K562 (cell line): ENCODE data around the gene FBXO48. TPM values are rescaled to one million over a fixed set of nuclear protein-coding genes. Genes with fewer than 3 reads are reported as not detected.
A peak's percentile ranks its signal among the peaks of the same experiment; 100 is the strongest.

ENCODE experiments used
- ATAC-seq: fragments of 200-7000 bp; cut with Tn5 transposase; 3 replicates; pipeline ENCODE4 v1.9.1; 2020; ENCODE audit warnings: moderate library complexity
- BruUV-seq: library from RNA; stranded (reverse); fragments of 400-500 nt; replicated peaks from 2 replicates; lab custom pipeline; 2021; lab: Mats Ljungman, UMichigan
- CTCF ChIA-PET: fragments of 300-600 bp; formaldehyde crosslinking; extraction: SDS; loops from one replicate; lab custom pipeline; 2021; ENCODE audit warnings: low intra/inter-chr PET ratio; lab: Yijun Ruan, JAX
- POLR2A ChIA-PET: fragments of 300-600, 350-650 bp; sonication (Branson Sonifier 250); formaldehyde crosslinking; extraction: SDS; loops from one replicate; lab custom pipeline; 2021; ENCODE audit warnings: antibody characterized with exemption, inconsistent platforms; lab: Yijun Ruan, JAX
- DNase-seq, 4 experiments: peaks; one replicate each; pipeline versions ENCODE4 v3.0.0 to v3.0.0-alpha.2; 2011 to 2018; ENCODE audit warnings: low spot score in 3 of 4, mixed read lengths in 3 of 4; ENCODE audit errors: extremely low read depth in 1 of 4
- FAIRE-seq: peaks from 2 replicates; lab custom pipeline; 2011; peaks lifted over from hg19 to GRCh38; lab: Jason Lieb, UNC
- H2AFZ ChIP-seq: 2 replicates; pipeline ENCODE4 v1.6.0; 2011; ENCODE audit warnings: low read depth, low read length, control low read depth, inconsistent platforms
- H3K27ac ChIP-seq: fragments of 200-600 bp; 3 replicates; pipeline ENCODE4 v1.8.0; 2011; ENCODE audit warnings: low read depth, mild to moderate bottlenecking, control low read depth, inconsistent platforms, low read length, moderate library complexity, mixed read lengths; ENCODE audit errors: extremely low read depth
- H3K27me3 ChIP-seq, 2 experiments: fragments of 300-600 bp in 1 of 2; 2 replicates in 1 of 2; 3 replicates in 1 of 2; pipeline versions ENCODE4 v1.6.0 to v1.8.0; 2011; ENCODE audit warnings: inconsistent platforms in 2 of 2, low read length in 2 of 2, mild to moderate bottlenecking in 1 of 2, mixed read lengths in 1 of 2, moderate library complexity in 1 of 2; ENCODE audit not compliant: control insufficient read depth in 2 of 2, insufficient read depth in 2 of 2
- H3K36me3 ChIP-seq: fragments of 300-600 bp; 3 replicates; pipeline ENCODE4 v1.8.0; 2011; ENCODE audit warnings: mild to moderate bottlenecking, low read length, inconsistent platforms; ENCODE audit not compliant: control insufficient read depth, insufficient read depth
- H3K4me1 ChIP-seq, 2 experiments: fragments of 200-600 bp in 1 of 2; replicated peaks in 1 of 2; 2 replicates in 1 of 2; 3 replicates in 1 of 2; pipeline versions ENCODE4 v1.5.1 to v1.8.0; 2011; ENCODE audit warnings: inconsistent platforms in 2 of 2, low read length in 2 of 2, mild to moderate bottlenecking in 1 of 2, mixed read lengths in 1 of 2, moderate library complexity in 1 of 2; ENCODE audit not compliant: control insufficient read depth in 2 of 2, insufficient read depth in 2 of 2
- H3K4me2 ChIP-seq: 2 replicates; pipeline ENCODE4 v1.6.1; 2011; ENCODE audit warnings: low read length, control low read depth, inconsistent platforms, mixed read lengths; ENCODE audit not compliant: insufficient read depth
- H3K4me3 ChIP-seq: fragments of 200-600 bp; sonication (generic), shearing (Covaris generic); 2 replicates; pipeline ENCODE4 v1.5.1; 2016; ENCODE audit warnings: control low read depth, inconsistent platforms
- H3K79me2 ChIP-seq: fragments of 200-600 bp; 3 replicates; pipeline ENCODE4 v1.8.0; 2011; ENCODE audit warnings: low read length, inconsistent platforms; ENCODE audit not compliant: control insufficient read depth, insufficient read depth
- H3K9ac ChIP-seq, 2 experiments: 2 replicates each; pipeline versions ENCODE4 v1.6.0 to v1.6.1; 2011; ENCODE audit warnings: low read depth in 2 of 2, low read length in 2 of 2, control low read depth in 1 of 2, inconsistent platforms in 1 of 2, mild to moderate bottlenecking in 1 of 2, mixed read lengths in 1 of 2; ENCODE audit not compliant: insufficient read depth in 1 of 2
- H3K9me1 ChIP-seq: one replicate; pipeline ENCODE4 v1.6.0; 2011; ENCODE audit warnings: inconsistent platforms, mild to moderate bottlenecking, low read length, moderate library complexity; ENCODE audit not compliant: control insufficient read depth, insufficient read depth
- H3K9me3 ChIP-seq: replicated peaks from 2 replicates; pipeline ENCODE4 v1.5.1; 2011; ENCODE audit warnings: low read depth, low read length, inconsistent platforms; ENCODE audit not compliant: control insufficient read depth, insufficient read depth
- H4K20me1 ChIP-seq: replicated peaks from 2 replicates; pipeline ENCODE4 v1.6.1; 2011; ENCODE audit warnings: low read length, inconsistent platforms, mixed read lengths; ENCODE audit not compliant: control insufficient read depth, insufficient read depth
- BDP1 ChIP-seq: IDR thresholded peaks from 3 replicates; pipeline ENCODE4 v1.6.1; 2011; ENCODE audit not compliant: insufficient read length, insufficient read depth
- ELF4 ChIP-seq: fragments of 450-650 bp; formaldehyde crosslinking; IDR thresholded peaks from 2 replicates; pipeline ENCODE4 v1.4.0; 2022; ENCODE audit warnings: missing genetic modification characterization
- ESRRA ChIP-seq: fragments of 450-650 bp; IDR thresholded peaks from 2 replicates; pipeline ENCODE4 v1.6.1; 2014; ENCODE audit warnings: low read depth, mild to moderate bottlenecking, moderate library complexity, borderline replicate concordance
- FOXK2 ChIP-seq, 2 experiments: fragments of 450-650 bp; IDR thresholded peaks in 1 of 2; conservative IDR thresholded peaks in 1 of 2; 2 replicates each; pipeline ENCODE4 v1.6.1; 2016; ENCODE audit warnings: low read depth in 2 of 2, mild to moderate bottlenecking in 1 of 2
- HDAC3 ChIP-seq: fragments of 450-650 bp; IDR thresholded peaks from 2 replicates; pipeline ENCODE4 v1.6.1; 2018; ENCODE audit warnings: borderline replicate concordance, mild to moderate bottlenecking, moderate library complexity; ENCODE audit not compliant: partially characterized antibody
- JUNB ChIP-seq: fragments of 450-650 bp; formaldehyde crosslinking; conservative IDR thresholded peaks from 2 replicates; pipeline ENCODE4 v1.4.0; 2020; ENCODE audit warnings: mild to moderate bottlenecking
- JUND ChIP-seq, 2 experiments: IDR thresholded peaks; 2 replicates in 1 of 2; 3 replicates in 1 of 2; pipeline ENCODE4 v1.6.1; 2011; ENCODE audit warnings: borderline replicate concordance in 2 of 2, low read depth in 2 of 2, low read length in 2 of 2, improper control_type of control experiment in 1 of 2, missing biosample characterization in 1 of 2, missing genetic modification characterization in 1 of 2, missing genetic modification reagents in 1 of 2
- KLF16 ChIP-seq: IDR thresholded peaks from 2 replicates; pipeline ENCODE4 v1.6.1; 2016; ENCODE audit warnings: antibody characterized with exemption
- PML ChIP-seq: IDR thresholded peaks from 2 replicates; pipeline ENCODE4 v1.6.1; 2012; ENCODE audit warnings: low read length, inconsistent platforms
- RBFOX2 ChIP-seq: fragments of 200-400 bp; formaldehyde crosslinking; IDR thresholded peaks from 2 replicates; pipeline ENCODE4 v1.6.1; 2017; ENCODE audit warnings: low read depth, mild to moderate bottlenecking, low read length, moderate library complexity
- SP1 ChIP-seq: sonication (generic); formaldehyde crosslinking; IDR thresholded peaks from 2 replicates; pipeline ENCODE4 v1.8.1; 2022; ENCODE audit warnings: mild to moderate bottlenecking, missing genetic modification reagents
- SRF ChIP-seq, 2 experiments: fragments of 250-450, 450-650 bp in 1 of 2; sonication (Bioruptor Pico) in 1 of 2; sonication (generic) in 1 of 2; formaldehyde crosslinking; IDR thresholded peaks; 2 replicates each; pipeline versions ENCODE4 v1.5.0 to v1.5.1; 2020 to 2022; ENCODE audit warnings: mild to moderate bottlenecking in 1 of 2, missing genetic modification reagents in 1 of 2
- TOE1 ChIP-seq, 2 experiments: fragments of 450-650 bp in 1 of 2; sonication (generic) in 1 of 2; formaldehyde crosslinking in 1 of 2; IDR thresholded peaks; 2 replicates each; pipeline versions ENCODE4 v1.7.1 to v1.8.0; 2016 to 2022; ENCODE audit warnings: borderline replicate concordance in 2 of 2, mild to moderate bottlenecking in 2 of 2, antibody characterized with exemption in 1 of 2, inconsistent platforms in 1 of 2, low read depth in 1 of 2, missing genetic modification reagents in 1 of 2, moderate library complexity in 1 of 2
- ZNF263 ChIP-seq: sonication (generic); formaldehyde crosslinking; IDR thresholded peaks from 2 replicates; pipeline ENCODE4 v1.8.0; 2022; ENCODE audit warnings: mild to moderate bottlenecking, missing genetic modification reagents, borderline replicate concordance
- ZNF639 ChIP-seq, 2 experiments: fragments of 200-800 bp in 1 of 2; sonication (Bioruptor generic) in 1 of 2; sonication (generic) in 1 of 2; formaldehyde crosslinking in 1 of 2; IDR thresholded peaks in 1 of 2; conservative IDR thresholded peaks in 1 of 2; 2 replicates each; pipeline versions ENCODE4 v1.5.0 to v1.6.1; 2016 to 2020; ENCODE audit warnings: missing compliant biosample characterization in 1 of 2, missing genetic modification characterization in 1 of 2, missing genetic modification reagents in 1 of 2
- ZNF668 ChIP-seq: fragments of 250-450 bp; sonication (Bioruptor Pico); IDR thresholded peaks from 2 replicates; pipeline ENCODE4 v1.8.0; 2022; ENCODE audit warnings: mild to moderate bottlenecking, inconsistent platforms
- ZNF76 ChIP-seq: fragments of 250-450 bp; sonication (Bioruptor Pico); IDR thresholded peaks from 2 replicates; pipeline ENCODE4 v1.4.0; 2020; ENCODE audit warnings: mild to moderate bottlenecking, moderate library complexity, borderline replicate concordance
- WGBS: fragments of 100-300 bp; shearing (Covaris generic); methylation state at CpG from one replicate; pipeline ENCODE4 v1.1.6; 2016; ENCODE audit warnings: low coverage, mixed read lengths; ENCODE audit not compliant: insufficient coverage; ENCODE audit errors: missing lambda C conversion rate; 5-methylcytosine and 5-hydroxymethylcytosine counted together
- in situ Hi-C: fragments of 300-500 bp; cut with MboI; formaldehyde crosslinking; loops from 4 replicates; pipeline ENCODE4 v1.15.0; 2018; ENCODE audit warnings: inconsistent platforms, mixed read lengths
- intact Hi-C: fragments of 100-400 bp; cut with micrococcal nuclease; formaldehyde crosslinking; loops from 2 replicates; pipeline ENCODE4 v1.14.2; 2022
- polyA plus RNA-seq, 8 experiments: library from polyadenylated mRNA; depleted of rRNA in 4 of 8; stranded (reverse) in 5 of 8; unstranded in 3 of 8; fragments of >200 nt; fragmentation: Nextera tagmentation in 2 of 8; fragmentation: Illumina TruSeq in 1 of 8; extraction: Ambion mirVana in 2 of 8; extraction: Trizol in 1 of 8; gene quantifications; 2 replicates each; pipeline versions ENCODE4 v1.2.1 to v1.2.3, GENCODE V29; 2011 to 2014; ENCODE audit warnings: inconsistent platforms in 1 of 8, missing spikeins in 1 of 8
- total RNA-seq, 7 experiments: library from RNA; depleted of rRNA in 6 of 7; stranded (reverse); fragments of >200 nt in 6 of 7; fragmentation: Illumina TruSeq in 2 of 7; extraction: Trizol in 2 of 7; gene quantifications; 2 replicates each; pipeline versions ENCODE4 v1.2.1 to v1.2.3, GENCODE V29; 2011 to 2021; ENCODE audit warnings: low replicate concordance in 1 of 7
- TF ChIP-seq, protein P1 (sequence below), 2 experiments: fragments of 450-650 bp in 1 of 2; sonication (generic) in 1 of 2; formaldehyde crosslinking in 1 of 2; IDR thresholded peaks in 1 of 2; conservative IDR thresholded peaks in 1 of 2; 2 replicates each; pipeline versions ENCODE4 v1.6.1 to v1.8.1; 2016 to 2023; ENCODE audit warnings: mild to moderate bottlenecking in 2 of 2, moderate library complexity in 2 of 2, inconsistent platforms in 1 of 2, missing genetic modification reagents in 1 of 2

FBXO48 gene
- total and polyA plus RNA-seq, 9 of the 15 experiments (the other 6 are each of a cell fraction or from before 2014, with no cell fraction given): 0.36 to 1.8 (median 0.73) TPM

- ChIA-PET CTCF (no interaction called here), POLR2A (interaction anchor here (0.6 to 1.0 kb wide), 2 partner anchors 12 to 119 kb away, joined by 3 to 4 read pairs; no protein-coding TSS in a partner anchor)
- Histone ChIP-seq H3K4me3 (no peak overlapping the region), H3K9me3 (no peaks in the 10 kb centered on the region), H3K27me3 (no peaks in the 10 kb centered on the region), H2AFZ (peak overlapping the region; percentile 58), H3K79me2 (no peaks in the 10 kb centered on the region), H3K27ac (no peak overlapping the region), H3K9me1 (no peaks in the 10 kb centered on the region), H3K9ac (no peak overlapping the region), H3K4me1 (peaks cover 0 to 7% of the 10 kb centered on the region in 2 experiments; a peak in 2 of 5 replicates), H3K36me3 (no peaks in the 10 kb centered on the region), H4K20me1 (no peaks in the 10 kb centered on the region), H3K4me2 (no peak overlapping the region)
- WGBS: 33% methylated on average over 4 of the region's 4 CpGs
- FAIRE-seq (no peak), DNase-seq (no peak), ATAC-seq (no peak)
- intact Hi-C loops (no loop called here), in situ Hi-C loops (no loop called here)
- no TSS peak for BruUV-seq
- TF ChIP-seq ELF4 (CRISPR knock-in tag): no peak
- TF ChIP-seq ZNF639 (CRISPR knock-in tag; conservative IDR thresholded peaks at IDR 0.05 in 1 of 2, IDR thresholded peaks at IDR 0.05 in 1 of 2): no peak
- no peak for TF ChIP-seq RBFOX2
- TF ChIP-seq, protein P1, sequence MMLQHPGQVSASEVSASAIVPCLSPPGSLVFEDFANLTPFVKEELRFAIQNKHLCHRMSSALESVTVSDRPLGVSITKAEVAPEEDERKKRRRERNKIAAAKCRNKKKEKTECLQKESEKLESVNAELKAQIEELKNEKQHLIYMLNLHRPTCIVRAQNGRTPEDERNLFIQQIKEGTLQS (IDR thresholded peaks at IDR 0.05): peak; percentile 96
- TF ChIP-seq, protein P1 (CRISPR knock-in tag; conservative IDR thresholded peaks at IDR 0.05): no peak
- no peak for TF ChIP-seq FOXK2 (conservative IDR thresholded peaks at IDR 0.05 in 1 of 2, IDR thresholded peaks at IDR 0.05 in 1 of 2; ENCODE audit: low read depth in 2 of 2)
- no peak for TF ChIP-seq ZNF668
- no peak for TF ChIP-seq ESRRA
- no peak for TF ChIP-seq TOE1 (IDR thresholded peaks at IDR 0.05; ENCODE audit: borderline replicate concordance)
- TF ChIP-seq TOE1 (CRISPR knock-in tag; IDR thresholded peaks at IDR 0.05; ENCODE audit: borderline replicate concordance, low read depth): no peak
- TF ChIP-seq KLF16: no peak
- TF ChIP-seq HDAC3: no peak
- TF ChIP-seq ZNF263: no peak
- TF ChIP-seq BDP1: no peak
- peak; percentile 83 for TF ChIP-seq JUND (IDR thresholded peaks at IDR 0.05; ENCODE audit: borderline replicate concordance, low read depth, low read length)
- peak; percentile 80; the same call in 2 of the 3 replicates for TF ChIP-seq JUND (tag; IDR thresholded peaks at IDR 0.05; ENCODE audit: borderline replicate concordance, low read depth, low read length)
- no peak for TF ChIP-seq SRF (CRISPR knock-in tag; IDR thresholded peaks at IDR 0.05)
- no peak for TF ChIP-seq SP1
- TF ChIP-seq ZNF76 (CRISPR knock-in tag): no peak
- no peak for TF ChIP-seq PML
- peak; percentile 53; the same call in 1 of the 2 replicates for TF ChIP-seq JUNB (CRISPR knock-in tag)
These were observed 10.9 kb downstream of the FBXO48 start for GRCh38 chr2:68456198-68456597.
